ENCODE measurements around the gene ROBO1.
"Not testable (repeated sequence)": the region's sequence is repeated elsewhere in the genome, so short reads cannot be mapped to it uniquely, and the experiment has no call there.

Gene ROBO1

DNA sequence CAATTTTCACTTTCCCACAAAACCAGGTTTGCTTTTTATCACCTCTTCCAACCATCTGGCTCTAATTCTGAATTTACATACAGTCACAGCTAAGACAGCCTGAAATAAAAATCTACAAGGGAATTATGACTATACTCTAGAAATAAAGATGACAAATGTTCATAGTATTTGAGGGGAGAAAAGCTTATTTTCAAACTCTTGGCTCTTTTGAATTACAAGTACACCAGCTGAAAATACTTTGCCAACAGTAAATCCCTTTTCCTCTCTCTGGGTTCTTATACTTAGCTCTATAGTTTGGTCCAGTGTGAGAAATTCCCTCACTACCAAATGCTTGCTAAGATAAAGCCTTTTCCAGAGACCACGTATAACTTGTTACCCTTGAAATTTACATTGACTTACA lies 1037.9 kb downstream of the ROBO1 start:
- TF ChIP-seq, protein P1, sequence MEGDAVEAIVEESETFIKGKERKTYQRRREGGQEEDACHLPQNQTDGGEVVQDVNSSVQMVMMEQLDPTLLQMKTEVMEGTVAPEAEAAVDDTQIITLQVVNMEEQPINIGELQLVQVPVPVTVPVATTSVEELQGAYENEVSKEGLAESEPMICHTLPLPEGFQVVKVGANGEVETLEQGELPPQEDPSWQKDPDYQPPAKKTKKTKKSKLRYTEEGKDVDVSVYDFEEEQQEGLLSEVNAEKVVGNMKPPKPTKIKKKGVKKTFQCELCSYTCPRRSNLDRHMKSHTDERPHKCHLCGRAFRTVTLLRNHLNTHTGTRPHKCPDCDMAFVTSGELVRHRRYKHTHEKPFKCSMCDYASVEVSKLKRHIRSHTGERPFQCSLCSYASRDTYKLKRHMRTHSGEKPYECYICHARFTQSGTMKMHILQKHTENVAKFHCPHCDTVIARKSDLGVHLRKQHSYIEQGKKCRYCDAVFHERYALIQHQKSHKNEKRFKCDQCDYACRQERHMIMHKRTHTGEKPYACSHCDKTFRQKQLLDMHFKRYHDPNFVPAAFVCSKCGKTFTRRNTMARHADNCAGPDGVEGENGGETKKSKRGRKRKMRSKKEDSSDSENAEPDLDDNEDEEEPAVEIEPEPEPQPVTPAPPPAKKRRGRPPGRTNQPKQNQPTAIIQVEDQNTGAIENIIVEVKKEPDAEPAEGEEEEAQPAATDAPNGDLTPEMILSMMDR (IDR thresholded peaks at IDR 0.05), result no peak
- Histone ChIP-seq H3K27ac (no peak overlapping the region), H3K4me3 (no peak overlapping the region)
- DNase-seq (ENCODE audit: low spot score), result no peak

DNA sequence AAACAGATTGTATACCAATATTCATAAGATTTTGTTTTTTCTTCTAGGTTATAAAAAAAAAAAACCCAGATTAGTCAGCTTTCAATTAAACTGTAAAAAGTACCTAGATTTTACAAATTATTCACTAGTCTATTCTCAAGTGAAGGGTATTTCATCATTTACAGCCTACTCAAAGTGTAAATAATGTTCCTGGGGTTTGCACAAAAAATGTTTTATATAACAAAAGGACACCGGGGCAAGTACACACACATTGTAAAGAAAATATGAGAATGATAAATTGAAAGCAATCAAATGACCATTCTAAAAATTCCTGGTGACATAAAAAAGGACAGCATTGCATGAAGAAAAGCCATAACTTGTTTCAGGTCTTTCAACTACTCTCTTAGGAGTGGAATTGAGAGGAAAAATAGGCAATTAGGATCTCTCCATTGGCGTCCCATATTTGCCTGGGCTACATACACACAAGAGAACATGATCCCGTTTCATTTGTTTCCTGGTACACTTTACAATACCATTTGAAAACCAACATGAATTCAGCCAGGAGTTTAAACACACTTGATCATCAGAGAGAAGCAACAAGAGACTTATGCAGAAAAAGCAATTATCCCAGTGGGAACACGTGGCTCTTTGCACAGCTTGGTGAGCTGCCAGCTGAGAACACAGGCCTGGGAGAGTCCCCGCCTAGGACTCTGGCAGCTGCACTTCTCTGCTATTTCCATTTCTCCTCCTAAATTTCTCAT lies 1039.2 kb downstream of the ROBO1 start:
- H3K4me3 ChIP-seq, result no peak overlapping the region
- TF ChIP-seq, protein P1 (IDR thresholded peaks at IDR 0.05), result no peak
- DNase-seq (ENCODE audit: low spot score), result no peak
- no peak overlapping the region for H3K27ac ChIP-seq

- TF ChIP-seq, protein P1 (IDR thresholded peaks at IDR 0.05), result no peak
- no peak overlapping the region for H3K4me3 ChIP-seq
- DNase-seq (ENCODE audit: low spot score), result no peak
- no peak overlapping the region for H3K27ac ChIP-seq
These were observed 1041.3 kb downstream of the ROBO1 start for GRCh38 chr3:78726545-78726944.

DNA sequence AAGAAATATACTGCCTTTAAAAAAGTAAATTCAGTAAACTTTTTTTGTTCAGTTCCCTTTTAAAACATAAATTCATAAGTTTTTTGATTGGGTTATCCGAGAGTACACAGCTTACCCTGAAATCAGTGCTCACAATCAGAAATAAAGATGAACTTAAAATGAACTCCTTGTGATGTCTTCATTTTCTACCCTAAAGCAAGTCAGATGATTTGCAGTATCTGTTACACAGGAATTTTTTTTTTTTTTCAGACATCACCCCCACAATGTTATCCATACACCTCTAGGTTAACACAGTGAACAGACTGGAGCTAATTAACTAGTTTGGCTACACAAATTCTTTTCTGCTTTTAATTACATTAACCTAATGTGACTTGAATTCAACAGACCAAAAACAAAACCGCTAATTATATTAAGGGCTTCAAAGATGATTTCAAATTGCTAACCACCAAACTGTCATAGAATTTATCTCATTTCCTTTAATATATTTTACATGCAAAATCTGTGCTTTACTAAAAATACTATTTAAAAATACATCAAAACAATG lies 1042.0 kb downstream of the ROBO1 start:
- no peak for DNase-seq (ENCODE audit: low spot score)
- Histone ChIP-seq H3K4me3 (no peak overlapping the region), H3K27ac (no peak overlapping the region)
- TF ChIP-seq, protein P1 (IDR thresholded peaks at IDR 0.05), result no peak

GRCh38 chr3:78724859-78725258 lies 1042.9 kb downstream of the ROBO1 start:
- Histone ChIP-seq H3K4me3 (no peak overlapping the region), H3K27ac (no peak overlapping the region)
- TF ChIP-seq, protein P1 (IDR thresholded peaks at IDR 0.05), result no peak
- DNase-seq (ENCODE audit: low spot score), result no peak

DNA sequence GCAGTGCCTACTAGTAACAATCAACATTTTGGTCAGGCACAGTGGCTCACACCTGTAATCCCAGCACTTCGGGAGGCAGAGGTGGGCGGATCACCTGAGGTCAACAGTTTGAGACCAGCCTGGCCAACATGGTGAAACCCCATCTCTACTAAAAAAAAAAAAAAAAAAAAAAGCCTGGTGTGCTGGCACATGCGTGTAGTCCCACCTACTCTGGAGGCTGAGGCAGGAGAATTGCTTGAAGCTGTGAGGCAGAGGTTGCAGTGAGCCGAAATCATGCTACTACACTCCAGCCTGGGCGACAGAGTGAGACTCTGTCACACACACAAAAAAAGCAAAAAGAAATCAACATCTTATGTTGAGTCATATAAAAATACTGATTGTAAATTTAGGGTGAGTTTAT lies 1043.4 kb downstream of the ROBO1 start:
- H3K4me3 ChIP-seq; DNase-seq (ENCODE audit: low spot score); H3K27ac ChIP-seq: not testable (repeated sequence)

GRCh38 chr3:78721771-78722543 lies 1045.8 kb downstream of the ROBO1 start:
- Histone ChIP-seq H3K4me3 (no peak overlapping the region), H3K27ac (no peak overlapping the region)
- no peak for DNase-seq (ENCODE audit: low spot score)
- TF ChIP-seq, protein P1 (IDR thresholded peaks at IDR 0.05), result no peak

All from coronary artery (tissue), 2 donors.